HG02642 (cell line): ENCODE measurements around the gene BMF.

ENCODE experiments used
- ATAC-seq: cut with Tn5 transposase; IDR thresholded peaks from one replicate; pipeline ENCODE4 v1.9.1; 2021; ENCODE audit warnings: mild to moderate bottlenecking; ENCODE audit not compliant: unreplicated experiment, poor library complexity

BMF gene

GRCh38 chr15:40104296-40104864 lies 4.3 kb downstream of the BMF start:
- ATAC-seq = no peak

- no peak for ATAC-seq
Measured at GRCh38 chr15:40103864-40104271, 4.8 kb downstream of the BMF start.

- ATAC-seq = no peak
Measured at GRCh38 chr15:40102897-40103858, 5.5 kb downstream of the BMF start.

- ATAC-seq = no peak
Measured at GRCh38 chr15:40100947-40101905, 7.5 kb downstream of the BMF start.

- no peak for ATAC-seq
Measured at GRCh38 chr15:40100123-40100946, 8.3 kb downstream of the BMF start.

- peak; percentile 80 for ATAC-seq
Measured at GRCh38 chr15:40098489-40099261, 10.0 kb downstream of the BMF start.

- no peak for ATAC-seq
Measured at GRCh38 chr15:40097968-40098476, 10.7 kb downstream of the BMF start.

GRCh38 chr15:40097096-40097967 lies 11.3 kb downstream of the BMF start:
- ATAC-seq = no peak

- peak; percentile 33 for ATAC-seq
Measured at GRCh38 chr15:40096094-40096891, 12.4 kb downstream of the BMF start.

- no peak for ATAC-seq
Measured at GRCh38 chr15:40095371-40096093, 13.1 kb downstream of the BMF start.

- no peak for ATAC-seq
Measured at GRCh38 chr15:40094156-40094555, 14.5 kb downstream of the BMF start.

- no peak for ATAC-seq
Measured at GRCh38 chr15:40092979-40093869, 15.5 kb downstream of the BMF start.

GRCh38 chr15:40092256-40092978 lies 16.3 kb downstream of the BMF start:
- ATAC-seq = no peak

GRCh38 chr15:40091861-40092255 lies 16.8 kb downstream of the BMF start:
- no peak for ATAC-seq
